Stimulated activated CD4-positive, alpha-beta T cell treated with anti-CD3 and anti-CD28 coated beads, Interleukin-15, amount 100 ng/mL, for 48 hours (primary cell): ENCODE measurements around the gene HSPA1L.
"Not testable (repeated sequence)": the region's sequence is repeated elsewhere in the genome, so short reads cannot be mapped to it uniquely, and the experiment has no call there.

ENCODE experiments used
- DNase-seq, 2 donors: peaks; one replicate each; pipeline ENCODE4 v3.0.0-alpha.2; 2020; ENCODE audit warnings: low read depth in 2 of 2

The HSPA1L gene

DNA sequence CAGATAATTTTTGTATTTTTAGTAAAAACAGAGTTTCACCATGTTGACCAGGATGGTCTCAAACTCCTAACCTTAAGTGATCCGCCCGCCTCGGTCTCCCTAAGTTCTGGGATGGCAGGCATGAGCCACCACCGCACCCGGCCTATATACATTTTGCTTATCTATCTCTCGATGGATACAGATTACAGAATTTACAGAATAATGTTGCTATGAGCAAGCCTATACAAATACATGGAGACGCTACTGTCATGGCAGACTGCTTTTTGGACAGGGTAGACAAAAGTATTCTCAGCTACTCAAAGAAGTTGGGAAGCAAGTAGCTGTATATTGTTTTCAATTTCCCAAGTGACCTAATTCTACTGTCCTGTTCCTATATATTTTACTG lies 1.6 kb downstream of the HSPA1L start:
- DNase-seq: no peak

DNA sequence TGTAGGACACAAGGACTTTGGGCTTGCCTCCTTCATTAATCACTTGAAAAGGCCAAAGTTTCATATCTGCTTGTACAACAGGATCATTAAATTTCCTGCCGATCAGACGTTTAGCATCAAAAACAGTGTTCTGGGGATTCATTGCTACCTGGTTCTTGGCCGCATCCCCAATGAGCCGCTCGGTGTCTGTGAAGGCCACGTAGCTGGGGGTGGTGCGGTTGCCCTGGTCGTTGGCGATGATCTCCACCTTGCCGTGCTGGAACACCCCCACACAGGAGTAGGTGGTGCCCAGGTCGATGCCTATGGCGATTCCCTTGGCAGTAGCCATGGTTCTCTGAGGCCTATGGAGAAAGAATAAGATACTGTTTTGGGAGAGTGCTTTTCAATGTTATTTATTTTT lies 3.4 kb downstream of the HSPA1L start:
- no peak for DNase-seq

DNA sequence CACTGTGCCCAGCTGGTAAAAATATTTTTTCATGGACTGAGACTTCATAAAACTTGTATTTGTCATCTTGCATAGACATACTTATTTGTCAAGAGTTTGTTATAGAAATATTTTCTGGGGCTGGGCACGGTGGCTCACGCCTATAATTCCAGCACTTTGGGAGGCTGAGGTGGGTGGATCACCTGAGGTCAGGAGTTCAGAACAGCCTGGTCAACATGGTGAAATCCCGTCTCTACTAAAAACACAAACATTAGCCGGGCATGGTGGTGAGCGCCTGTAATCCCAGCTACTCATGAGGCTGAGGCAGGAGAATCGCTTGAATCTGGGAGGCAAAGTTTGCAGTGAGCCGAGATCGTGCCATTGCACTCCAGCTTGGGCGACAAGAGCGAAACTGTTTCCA lies 6.5 kb downstream of the HSPA1L start:
- not testable (repeated sequence) for DNase-seq

DNA sequence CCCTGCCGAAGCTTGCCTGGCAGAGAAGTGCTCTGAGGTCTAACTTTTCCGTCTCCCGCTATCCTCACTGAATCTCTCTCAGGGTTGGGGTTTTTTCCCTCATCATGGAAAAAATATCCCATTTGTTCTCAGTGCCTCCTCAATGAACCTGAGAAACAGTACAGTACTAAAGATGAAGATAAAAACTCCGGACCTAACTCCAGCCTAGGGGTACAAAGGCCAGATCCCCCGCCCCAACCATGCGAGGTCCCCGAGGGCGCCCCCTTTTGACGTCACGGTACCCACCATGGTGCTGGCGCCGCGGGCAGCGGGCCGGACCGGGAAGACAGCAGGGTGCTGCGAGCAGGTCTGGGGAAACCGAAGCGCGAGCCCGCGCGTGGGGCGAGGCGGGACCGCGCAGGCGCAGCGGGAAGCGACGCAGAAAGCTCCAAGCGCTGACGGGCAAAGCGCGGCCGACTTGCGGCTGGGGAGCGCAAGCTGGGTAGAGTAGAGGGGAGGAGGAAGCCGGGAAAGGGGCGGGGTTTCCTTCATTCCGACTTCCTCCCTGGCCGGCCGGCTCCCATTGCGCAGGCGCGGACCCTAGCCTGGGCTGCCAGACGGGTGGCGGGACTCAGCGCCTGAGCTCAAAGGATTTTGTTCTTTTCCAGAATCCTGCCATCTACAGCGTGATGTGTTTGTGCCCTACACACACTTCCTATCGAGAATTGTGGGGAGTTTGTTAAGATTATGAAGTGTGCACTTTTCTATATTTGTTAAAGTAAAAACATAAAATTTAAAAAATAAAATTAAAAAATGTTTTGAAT lies 8.4 kb downstream of the HSPA1L start, which contains the start of gene LSM2:
Gene LSM2 (minus strand): TSS at position 497 of the 803 bp plus-strand sequence. CDS start 209 bp downstream, at position 288.
- peak; percentile 95 to 97 for DNase-seq

DNA sequence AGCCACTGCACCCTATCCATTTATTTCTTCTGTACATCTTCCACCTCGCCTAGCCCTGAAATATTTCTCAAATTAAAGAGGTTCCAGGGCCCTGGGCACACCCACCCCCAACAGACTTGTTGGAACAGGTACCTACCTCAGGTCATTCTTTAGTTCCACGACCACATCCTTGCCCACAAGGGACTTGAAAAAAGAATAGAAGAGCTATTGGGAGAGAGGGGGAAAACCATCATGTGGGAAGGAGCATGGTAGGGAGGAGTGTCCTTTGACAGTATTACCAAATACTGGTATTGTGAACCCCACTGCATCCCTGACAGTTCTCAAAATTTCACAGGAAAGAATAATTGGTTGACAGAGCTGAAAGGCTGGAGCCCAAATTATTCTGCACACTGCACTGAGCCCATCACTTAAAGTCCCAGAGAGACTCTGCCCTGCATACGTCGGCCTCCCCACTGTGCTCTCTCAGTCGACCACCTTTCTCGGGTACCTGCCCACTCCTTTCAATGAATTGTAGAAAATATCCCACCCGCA lies 9.1 kb downstream of the HSPA1L start:
- no peak for DNase-seq

DNA sequence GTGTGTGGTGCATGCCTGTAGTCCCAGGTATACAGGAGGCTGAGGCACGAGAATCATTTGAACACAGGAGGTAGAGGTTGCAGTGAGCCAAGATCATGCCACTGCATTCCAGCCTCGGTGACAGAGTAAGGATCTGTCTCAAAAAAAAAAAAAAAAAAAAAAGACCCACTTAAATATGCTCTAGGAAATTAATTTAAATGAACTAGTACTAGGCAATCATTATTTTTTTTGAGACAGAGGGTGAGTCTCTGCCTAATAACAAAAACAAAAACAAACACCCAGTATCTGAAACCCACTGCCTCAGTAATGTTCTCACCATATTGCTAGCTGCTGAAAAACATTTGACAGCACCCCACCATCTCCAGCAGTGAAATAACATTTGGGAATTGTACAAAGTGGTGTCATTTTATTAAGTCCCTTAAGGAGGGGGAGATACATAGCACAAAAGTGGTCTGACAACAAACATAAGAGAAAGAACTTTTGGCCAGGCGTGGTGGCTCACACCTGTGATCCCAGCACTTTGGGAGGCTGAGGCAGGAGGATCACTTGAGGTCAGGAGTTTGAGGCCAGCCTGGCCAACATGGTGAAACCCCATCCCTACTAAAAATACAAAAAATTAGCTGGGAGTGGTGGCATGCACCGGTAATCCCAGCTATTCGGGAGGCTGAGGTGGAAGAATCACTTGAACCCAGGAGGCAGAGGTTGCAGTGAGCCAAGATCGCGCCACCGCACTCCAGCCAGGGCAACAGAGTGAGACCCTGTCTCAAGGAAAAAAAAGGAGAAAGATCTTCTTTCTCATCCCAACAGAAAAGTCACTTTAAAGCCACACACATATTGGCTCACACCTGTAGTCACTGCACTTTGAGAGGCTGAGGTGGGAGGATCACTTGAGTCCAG lies 13.8 kb downstream of the HSPA1L start:
- not testable (repeated sequence) for DNase-seq

DNA sequence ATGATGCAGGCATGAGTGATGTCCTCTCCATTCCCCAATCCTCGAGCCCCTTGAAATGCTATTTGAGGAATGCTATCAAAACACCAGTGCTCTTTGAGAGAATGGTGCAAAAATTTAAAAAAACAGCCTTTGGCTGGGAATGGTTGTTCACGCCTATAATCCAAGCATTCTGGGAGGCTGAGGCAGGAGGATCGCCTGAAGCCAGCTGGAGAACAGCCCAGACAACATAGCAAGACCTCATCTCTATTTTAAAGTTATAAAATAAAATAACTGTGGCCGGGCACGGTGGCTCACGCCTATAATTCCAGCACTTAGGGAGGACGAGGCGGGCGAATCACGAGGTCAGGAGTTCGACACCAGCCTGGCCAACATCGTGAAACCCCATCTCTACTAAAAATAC lies 15.3 kb downstream of the HSPA1L start:
- DNase-seq: no peak

DNA sequence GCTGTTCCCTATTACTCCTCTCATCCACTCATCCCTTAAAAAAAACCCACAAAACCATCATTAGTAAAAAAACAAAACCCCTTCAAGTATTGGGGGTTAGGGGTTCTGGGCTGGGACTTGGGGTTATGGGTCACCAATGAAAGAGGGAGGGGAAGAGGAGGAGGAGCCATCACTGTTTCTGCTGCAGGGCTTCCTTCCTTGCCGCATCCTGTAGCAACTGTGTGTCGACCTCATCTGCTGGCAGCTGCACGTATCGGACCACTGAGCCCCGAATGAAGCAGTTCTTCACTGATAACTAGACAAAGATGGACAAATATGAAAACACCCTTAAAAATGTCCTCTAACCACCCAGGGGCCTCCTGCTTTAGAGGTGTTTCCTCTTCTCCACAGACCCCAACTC lies 17.5 kb downstream of the HSPA1L start:
- DNase-seq: no peak

DNA sequence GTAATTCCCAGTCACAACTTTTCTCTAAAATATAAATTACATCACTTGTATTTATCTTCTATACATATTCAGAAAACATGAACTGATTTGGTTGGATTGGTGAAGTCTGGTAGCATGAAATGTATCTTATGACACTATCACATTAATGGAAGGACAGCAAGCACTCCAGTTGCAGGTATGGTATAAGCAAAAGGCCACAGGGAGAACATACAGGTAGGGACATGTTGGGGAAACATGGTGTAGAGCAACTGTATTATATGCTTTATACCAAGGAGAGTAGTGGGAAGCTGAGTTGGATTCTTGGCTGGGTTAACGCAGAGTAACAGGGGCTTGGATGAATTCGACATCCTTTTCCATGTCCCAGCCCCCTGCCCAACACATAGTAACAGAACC lies 18.1 kb downstream of the HSPA1L start:
- DNase-seq: no peak

DNA sequence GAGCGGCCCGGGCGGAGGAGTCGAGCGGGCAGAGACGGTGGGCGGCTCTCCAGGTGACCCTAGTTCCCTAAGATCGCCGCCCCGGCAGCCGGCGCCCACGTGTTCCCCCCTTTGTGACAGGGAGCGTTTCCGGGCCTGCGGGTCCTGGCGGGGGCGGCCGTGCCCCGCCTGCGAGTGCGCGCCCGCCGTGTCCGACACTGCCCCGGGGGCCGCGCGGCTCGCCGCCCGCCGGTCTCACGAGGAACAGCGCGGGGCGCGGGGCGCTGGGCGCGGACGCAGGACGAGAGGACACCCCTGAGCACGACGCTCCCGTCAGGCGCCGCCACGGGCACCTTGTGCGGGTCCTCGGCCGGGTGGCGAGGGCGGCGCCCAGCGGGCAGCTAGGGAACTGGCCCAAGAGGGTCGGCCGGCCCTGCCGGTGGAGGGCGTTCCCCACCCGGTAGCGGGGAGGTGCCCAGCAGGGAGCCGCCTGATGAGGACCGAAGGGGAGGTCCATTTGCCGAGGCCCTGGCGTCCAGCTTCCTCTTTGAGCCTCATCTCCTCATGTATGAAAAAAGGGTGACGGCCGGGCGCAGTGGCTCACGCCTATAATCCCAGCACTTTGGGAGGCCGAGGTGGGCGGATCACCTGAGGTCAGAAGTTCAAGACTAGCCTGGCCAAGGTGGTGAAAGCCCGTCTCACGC lies 19.3 kb downstream of the HSPA1L start, which contains the start of gene VARS1:
Gene VARS1 (minus strand): TSS at position 137 of the 683 bp plus-strand sequence. CDS start 535 bp downstream, outside the sequence.
- DNase-seq: peak; percentile 75 to 78

DNA sequence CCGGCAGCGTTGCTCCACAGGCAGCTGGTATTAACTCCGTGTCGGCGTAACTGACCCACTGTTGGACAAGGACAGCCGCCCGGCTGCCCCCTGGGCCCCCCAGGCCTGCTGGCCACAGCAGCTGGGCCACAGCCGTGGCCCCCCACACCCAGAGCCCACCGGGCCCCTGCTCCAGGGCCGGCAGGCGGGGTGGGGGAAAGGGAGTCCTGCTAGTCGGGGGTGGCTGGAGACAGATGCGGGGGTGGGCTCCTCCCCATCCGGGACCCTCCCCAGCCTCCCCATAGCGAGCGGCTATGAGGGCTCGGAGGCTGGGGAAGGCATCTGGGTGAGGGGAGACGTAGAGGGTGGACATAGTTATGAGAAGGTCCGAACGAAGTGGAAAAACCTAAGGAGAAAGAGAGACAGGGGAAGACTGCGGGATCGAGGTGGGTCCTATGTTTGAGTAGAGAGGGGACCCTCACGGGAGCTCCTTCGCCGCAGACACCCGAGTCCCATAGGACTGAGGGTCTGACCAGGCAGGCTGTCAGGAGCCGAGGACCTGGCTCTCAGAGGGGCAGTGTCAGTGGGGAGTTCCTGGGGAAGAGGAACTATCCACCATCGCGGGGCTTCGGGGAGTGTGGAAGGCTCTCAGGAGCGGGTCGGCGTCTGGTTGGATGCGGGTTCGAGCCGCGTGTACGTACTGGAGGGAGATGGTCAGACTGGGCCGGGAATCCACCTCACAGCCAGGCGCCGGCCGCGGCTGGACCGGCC lies 20.0 kb downstream of the HSPA1L start:
- DNase-seq: no peak

DNA sequence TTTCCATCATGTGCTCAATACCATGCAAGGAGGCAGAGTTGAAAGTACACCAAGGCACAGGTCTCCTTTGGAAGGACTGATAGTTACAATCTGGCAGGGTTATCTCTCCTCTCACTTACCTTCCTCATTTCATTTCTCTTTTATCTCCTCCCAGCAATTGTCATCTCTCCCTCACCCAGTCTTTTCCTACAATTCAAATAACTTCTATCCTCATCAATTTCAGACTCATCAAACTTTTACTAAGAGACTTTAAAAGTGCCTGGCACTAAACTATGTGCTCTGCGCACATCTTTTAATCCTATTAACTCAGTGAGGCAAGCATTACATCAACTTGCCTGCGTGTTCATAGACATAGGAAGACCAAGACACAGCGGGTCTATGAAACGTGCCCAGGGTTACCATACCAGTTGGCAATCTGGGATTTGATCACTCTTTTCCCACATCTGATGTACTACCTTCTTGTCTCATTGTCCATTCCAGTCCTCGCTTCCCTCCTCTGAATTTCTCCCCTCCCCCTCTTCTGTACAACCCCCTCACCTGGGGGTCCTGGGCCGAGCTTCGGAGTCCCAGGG lies 20.7 kb downstream of the HSPA1L start:
- DNase-seq: no peak

DNA sequence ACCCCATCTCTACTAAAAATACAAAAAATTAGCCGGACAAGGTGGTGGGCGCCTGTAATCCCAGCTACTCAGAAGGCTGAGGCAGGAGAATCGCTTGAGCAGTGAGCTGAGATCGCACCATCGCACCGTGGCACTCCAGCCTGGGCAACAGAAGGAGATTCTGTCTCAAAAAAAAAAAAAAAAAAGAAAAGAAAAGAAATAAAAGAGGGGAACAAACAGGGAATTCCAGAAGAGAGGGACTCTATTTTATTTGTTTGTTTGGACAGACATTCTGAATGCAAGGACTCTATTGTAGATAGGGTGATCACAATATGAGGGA lies 21.2 kb downstream of the HSPA1L start:
- not testable (repeated sequence) for DNase-seq

DNA sequence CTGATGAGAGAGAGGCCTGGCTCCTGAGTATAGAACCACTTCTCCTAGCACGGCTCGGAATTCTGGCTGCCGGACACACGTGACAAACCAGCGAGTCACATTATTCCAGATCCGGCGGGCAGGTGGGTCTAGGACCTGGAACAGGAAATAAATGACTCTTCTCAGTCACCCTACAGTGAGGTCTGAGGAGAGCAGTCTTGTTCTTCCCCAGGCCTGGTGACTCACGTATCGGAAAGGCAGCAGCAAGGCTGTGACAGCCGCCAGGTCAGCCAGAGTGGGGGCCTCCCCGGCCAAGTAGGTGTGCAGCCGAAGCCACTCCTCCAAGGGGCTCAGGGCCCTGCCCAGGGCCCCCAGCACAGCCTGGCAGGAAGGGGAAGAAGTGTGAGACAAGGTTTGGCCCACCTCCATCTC lies 22.3 kb downstream of the HSPA1L start:
- DNase-seq: no peak

DNA sequence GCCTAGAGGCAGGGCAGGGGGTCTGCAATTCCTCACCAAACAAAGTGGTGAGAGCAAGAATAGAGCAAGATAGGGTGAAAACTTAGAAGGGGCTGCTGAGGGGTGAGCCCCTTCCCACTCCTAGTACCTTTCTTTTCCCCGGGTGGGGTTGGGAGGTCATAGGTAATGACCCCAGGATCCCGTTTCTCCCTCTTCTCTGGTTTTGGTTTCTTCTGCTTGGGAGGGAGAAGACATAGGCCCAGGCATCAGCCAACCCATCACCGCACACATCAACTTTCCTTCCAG lies 23.1 kb downstream of the HSPA1L start:
- no peak for DNase-seq

DNA sequence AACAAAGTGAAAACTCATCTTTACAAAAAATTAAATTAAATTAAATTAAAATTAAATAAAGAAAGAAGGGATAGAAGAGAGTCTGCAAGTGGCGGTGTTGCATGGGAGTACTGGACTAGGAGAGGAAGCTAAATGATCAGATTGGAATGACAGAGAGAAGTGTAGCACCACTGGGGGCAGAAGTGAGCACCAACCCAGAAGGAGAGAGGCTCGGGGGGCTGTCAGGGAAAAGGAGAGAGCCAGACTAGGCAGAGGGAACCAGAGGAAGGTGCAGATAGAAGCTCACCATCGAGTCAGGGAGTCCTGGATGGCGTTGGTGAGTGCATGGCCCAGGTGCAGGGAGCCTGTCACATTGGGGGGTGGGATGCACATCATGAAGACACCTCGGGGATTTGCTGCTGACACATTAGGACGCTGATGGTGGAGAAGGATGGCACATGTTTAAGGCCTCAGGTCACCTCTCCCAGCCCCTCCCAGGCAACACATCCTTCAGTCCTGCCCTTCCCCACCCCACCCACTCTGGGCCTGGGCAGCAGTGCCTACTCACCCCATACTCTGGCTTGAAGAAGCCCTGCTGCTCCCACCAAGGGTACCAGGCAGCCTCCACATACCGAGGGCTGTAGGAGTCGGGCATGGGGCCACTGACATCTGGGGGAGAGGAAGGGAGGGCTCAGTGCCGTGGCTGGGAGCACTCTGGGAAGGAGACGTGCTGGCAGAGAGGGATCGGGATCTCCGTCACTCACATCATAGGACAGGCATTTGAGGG lies 23.6 kb downstream of the HSPA1L start:
- no peak for DNase-seq

DNA sequence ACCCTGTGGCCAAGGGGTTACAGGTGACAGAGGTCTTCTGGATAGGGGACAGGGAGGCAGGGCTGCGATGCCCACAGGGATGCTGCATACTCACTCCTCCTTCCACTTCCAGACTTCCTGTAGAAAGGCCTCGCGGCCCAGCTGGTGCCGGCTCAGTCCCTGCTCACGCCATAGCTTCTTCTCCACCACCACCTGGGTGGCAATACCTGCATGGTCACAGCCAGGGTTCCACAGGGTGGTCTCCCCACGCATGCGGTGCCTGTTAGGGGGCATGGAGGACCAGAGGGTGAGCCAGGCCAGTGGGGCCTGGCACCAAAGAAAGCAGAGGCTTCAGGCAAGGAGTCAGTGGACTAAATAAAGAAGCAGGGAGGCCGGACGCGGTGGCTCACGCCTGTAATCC lies 29.6 kb downstream of the HSPA1L start:
- DNase-seq: no peak

DNA sequence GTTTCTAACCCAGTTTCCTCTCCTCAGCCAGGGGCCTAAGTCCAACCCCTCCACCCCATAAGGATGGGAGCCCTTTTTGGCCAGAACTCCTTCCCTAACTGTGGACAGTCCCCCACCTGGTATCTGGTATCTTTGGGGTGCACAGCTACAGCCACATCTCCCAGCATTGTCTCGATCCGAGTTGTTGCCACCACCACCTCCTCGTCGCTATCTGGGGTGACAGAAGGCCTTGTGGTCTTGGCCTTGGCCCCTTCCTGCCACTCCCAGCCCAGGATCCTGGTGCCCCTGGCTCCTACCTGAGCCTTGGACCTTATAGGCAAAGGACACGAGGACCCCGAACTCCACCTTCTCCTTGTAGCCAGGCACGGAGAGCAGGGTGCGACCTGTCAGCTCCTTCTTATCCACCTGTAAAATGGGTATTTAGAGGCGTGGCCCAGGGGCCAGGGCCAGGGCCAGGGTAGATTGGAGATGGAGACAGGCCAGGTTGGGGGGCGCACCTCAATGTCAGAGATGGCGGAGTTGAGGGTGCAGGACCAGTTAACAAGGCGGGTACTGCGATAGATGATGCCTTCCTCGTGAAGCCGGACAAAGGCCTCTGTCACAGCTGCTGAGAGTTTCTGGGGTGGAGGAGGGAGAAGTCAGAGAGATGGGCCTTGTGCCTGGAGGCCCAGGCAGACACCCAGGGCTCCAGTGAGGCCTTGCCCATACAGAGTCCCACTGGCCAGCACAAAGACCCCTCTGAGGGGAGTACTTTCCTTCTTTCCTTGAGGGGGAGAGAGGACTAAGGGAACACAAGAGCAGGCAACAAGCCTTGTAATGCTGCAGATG lies 30.8 kb downstream of the HSPA1L start:
- no peak for DNase-seq

DNA sequence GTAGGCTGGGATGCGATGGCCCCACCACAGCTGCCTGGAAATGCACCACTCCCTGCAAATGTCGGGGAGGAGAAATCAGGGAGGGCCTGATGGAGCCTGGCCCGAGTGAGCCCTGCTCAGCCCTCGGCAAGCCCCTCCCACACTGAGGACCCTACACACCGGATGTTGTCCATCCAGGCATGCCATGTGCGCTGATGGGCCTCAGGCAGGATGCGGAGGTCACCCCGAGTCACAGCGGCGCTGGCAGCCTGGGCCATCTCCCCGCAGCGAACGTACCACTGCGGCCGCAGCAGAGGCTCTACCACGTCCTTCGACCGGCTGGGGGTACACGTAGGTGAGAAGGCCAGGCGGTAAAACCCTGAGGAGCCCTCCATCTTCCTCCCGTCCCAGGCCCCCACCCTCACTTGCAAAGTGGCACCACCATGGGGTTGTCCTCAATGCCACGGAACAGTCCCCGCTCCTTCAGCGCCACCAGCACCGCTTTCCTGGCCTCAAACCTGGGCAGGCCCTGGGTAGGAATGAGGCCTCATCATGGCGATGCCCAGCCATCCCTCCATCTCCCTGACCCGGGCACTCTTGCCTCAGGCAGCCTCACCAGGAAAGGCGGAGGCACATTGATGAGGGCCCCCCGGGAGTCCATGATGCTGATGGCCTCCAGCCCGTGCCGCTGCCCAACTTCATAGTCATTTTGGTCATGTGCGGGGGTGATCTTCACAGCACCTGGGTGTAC lies 32.8 kb downstream of the HSPA1L start:
- no peak for DNase-seq
